ENCODE data around the gene CRBN. TPM values are rescaled to one million over a fixed set of nuclear protein-coding genes. Genes with fewer than 3 reads are reported as not detected.
A peak's percentile ranks its signal among the peaks of the same experiment; 100 is the strongest.

The CRBN gene
- total and polyA plus RNA-seq, 2 of the 13 experiments (the other 11 are each of a cell fraction or from before 2014, with no cell fraction given), result 30.8 to 36.1 TPM

GRCh38 chr3:3126477-3127431, 52.7 kb downstream of the CRBN start, which contains the start of gene TRNT1 (continued):
- peak; percentile 87; the same call in 1 of the 2 replicates for TF ChIP-seq IRX3 (CRISPR knock-in tag; IDR thresholded peaks at IDR 0.05; ENCODE audit: borderline replicate concordance, low read depth)
- TF ChIP-seq ASH2L (IDR thresholded peaks at IDR 0.05; ENCODE audit: insufficient read length, low read depth, low read length), result peak; percentile 77
- TF ChIP-seq, protein P1, sequence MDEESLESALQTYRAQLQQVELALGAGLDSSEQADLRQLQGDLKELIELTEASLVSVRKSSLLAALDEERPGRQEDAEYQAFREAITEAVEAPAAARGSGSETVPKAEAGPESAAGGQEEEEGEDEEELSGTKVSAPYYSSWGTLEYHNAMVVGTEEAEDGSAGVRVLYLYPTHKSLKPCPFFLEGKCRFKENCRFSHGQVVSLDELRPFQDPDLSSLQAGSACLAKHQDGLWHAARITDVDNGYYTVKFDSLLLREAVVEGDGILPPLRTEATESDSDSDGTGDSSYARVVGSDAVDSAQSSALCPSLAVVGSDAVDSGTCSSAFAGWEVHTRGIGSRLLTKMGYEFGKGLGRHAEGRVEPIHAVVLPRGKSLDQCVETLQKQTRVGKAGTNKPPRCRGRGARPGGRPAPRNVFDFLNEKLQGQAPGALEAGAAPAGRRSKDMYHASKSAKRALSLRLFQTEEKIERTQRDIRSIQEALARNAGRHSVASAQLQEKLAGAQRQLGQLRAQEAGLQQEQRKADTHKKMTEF (CRISPR knock-in tag; IDR thresholded peaks at IDR 0.05), result peak; percentile 89
- TF ChIP-seq ZNF639 (CRISPR knock-in tag; conservative IDR thresholded peaks at IDR 0.05), result 0 out of 2 replicates have a peak, but pooled peaks have one; percentile 57
- TF ChIP-seq ZNF800 (CRISPR knock-in tag; IDR thresholded peaks at IDR 0.05), result peak; percentile 55; the same call in 1 of the 2 replicates
- no peak; the same call in 1 of the 2 replicates for TF ChIP-seq ZSCAN5A (CRISPR knock-in tag; IDR thresholded peaks at IDR 0.05; ENCODE audit: borderline replicate concordance)
- peak; percentile 73; the same call in 1 of the 2 replicates for TF ChIP-seq MTF1 (CRISPR knock-in tag; IDR thresholded peaks at IDR 0.05)
- TF ChIP-seq, protein P2, sequence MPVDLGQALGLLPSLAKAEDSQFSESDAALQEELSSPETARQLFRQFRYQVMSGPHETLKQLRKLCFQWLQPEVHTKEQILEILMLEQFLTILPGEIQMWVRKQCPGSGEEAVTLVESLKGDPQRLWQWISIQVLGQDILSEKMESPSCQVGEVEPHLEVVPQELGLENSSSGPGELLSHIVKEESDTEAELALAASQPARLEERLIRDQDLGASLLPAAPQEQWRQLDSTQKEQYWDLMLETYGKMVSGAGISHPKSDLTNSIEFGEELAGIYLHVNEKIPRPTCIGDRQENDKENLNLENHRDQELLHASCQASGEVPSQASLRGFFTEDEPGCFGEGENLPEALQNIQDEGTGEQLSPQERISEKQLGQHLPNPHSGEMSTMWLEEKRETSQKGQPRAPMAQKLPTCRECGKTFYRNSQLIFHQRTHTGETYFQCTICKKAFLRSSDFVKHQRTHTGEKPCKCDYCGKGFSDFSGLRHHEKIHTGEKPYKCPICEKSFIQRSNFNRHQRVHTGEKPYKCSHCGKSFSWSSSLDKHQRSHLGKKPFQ (CRISPR knock-in tag; IDR thresholded peaks at IDR 0.05; ENCODE audit: insufficient replicate concordance), result no peak
- no peak for TF ChIP-seq PHF5A (CRISPR knock-in tag; IDR thresholded peaks at IDR 0.05; ENCODE audit: low read depth, unreplicated experiment)
- TF ChIP-seq ZFP41 (CRISPR knock-in tag; IDR thresholded peaks at IDR 0.05; ENCODE audit: borderline replicate concordance), result no peak; the same call in 1 of the 2 replicates
- peak; percentile 90; the same call in 1 of the 2 replicates for TF ChIP-seq KDM2A (CRISPR knock-in tag; IDR thresholded peaks at IDR 0.05; ENCODE audit: borderline replicate concordance, low read depth)
- TF ChIP-seq STAT6 (CRISPR knock-in tag; IDR thresholded peaks at IDR 0.05; ENCODE audit: borderline replicate concordance), result no peak
- TF ChIP-seq, protein P3, sequence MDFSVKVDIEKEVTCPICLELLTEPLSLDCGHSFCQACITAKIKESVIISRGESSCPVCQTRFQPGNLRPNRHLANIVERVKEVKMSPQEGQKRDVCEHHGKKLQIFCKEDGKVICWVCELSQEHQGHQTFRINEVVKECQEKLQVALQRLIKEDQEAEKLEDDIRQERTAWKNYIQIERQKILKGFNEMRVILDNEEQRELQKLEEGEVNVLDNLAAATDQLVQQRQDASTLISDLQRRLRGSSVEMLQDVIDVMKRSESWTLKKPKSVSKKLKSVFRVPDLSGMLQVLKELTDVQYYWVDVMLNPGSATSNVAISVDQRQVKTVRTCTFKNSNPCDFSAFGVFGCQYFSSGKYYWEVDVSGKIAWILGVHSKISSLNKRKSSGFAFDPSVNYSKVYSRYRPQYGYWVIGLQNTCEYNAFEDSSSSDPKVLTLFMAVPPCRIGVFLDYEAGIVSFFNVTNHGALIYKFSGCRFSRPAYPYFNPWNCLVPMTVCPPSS (IDR thresholded peaks at IDR 0.05), result no peak

Measured in HepG2 (cell line).